ENCODE data around the gene PJA2. TPM values are rescaled to one million over a fixed set of nuclear protein-coding genes. Genes with fewer than 3 reads are reported as not detected.
"Not testable (repeated sequence)": the region's sequence is repeated elsewhere in the genome, so short reads cannot be mapped to it uniquely, and the experiment has no call there.

PJA2 gene
- polyA plus RNA-seq, 3 donors from 2014 or later, result 54.1 to 84.0 (median 73.1) TPM

DNA sequence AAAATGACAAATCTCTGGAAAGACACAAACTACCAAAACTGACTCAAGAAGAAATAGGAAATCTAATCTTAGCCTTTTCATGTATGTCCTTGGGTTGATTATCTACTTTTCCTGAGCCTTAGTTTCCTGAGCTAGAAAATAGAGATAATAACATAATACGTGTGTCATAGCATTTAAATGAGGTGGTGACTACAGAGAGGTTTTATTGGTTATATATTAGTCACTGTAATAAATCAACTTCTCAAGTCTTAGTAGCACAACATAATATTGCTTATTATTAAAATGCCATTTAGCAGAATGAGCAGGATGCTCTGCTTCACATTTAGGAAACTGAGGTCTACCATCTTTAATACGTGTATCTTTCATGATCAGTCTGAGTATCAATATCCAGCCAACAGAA lies 7.1 kb upstream of the PJA2 start:
- H3K9me3 Mint-ChIP-seq, result peaks cover 0 to 5% (median 0%) of the 10 kb centered on the region in 6 donors
- no peak for DNase-seq
- H3K4me3 Mint-ChIP-seq, result no peak overlapping the region
- no peak overlapping the region for H3K27ac Mint-ChIP-seq
- H3K27me3 Mint-ChIP-seq (ENCODE audit: low read depth in 3 of 3), result peaks cover 0 to 5% (median 2%) of the 10 kb centered on the region in 3 donors
- peaks cover 0 to 14% of the 10 kb centered on the region in 2 donors for H3K4me1 Mint-ChIP-seq
- peaks cover 3 to 5% (median 4%) of the 10 kb centered on the region in 3 donors for H3K36me3 Mint-ChIP-seq

DNA sequence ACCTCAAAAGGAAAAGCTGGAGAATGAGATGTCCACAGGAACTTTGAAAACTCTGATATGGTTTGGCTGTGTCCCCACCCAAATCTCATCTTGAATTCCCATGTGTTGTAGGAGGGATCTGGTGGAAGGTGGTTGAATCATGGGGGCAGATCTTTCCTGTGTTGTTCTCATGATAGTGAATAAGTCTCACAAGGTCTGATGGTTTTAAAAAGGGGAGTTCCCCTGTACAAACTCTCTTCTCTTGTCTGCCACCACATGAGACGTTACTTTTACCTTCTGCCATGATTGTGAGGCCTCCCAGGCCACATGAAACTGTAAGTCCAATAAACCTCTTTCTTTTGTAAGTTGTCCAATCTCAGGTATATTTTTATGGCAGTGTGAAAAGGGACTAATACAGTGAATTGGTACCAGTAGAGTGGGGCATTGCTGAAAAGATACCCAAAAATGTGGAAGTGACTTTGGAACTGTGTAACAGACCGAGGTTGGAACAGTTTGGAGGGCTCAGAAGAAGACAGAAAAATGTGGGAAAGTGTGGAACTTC lies 4.2 kb upstream of the PJA2 start:
- H3K36me3 Mint-ChIP-seq, H3K4me3 Mint-ChIP-seq, DNase-seq, H3K27ac Mint-ChIP-seq, H3K9me3 Mint-ChIP-seq: not testable (repeated sequence)
- Mint-ChIP-seq H3K4me1 (peaks cover 12 to 31% of the 10 kb centered on the region in 2 donors), H3K27me3 (ENCODE audit: low read depth in 3 of 3) (peaks cover 17 to 22% (median 19%) of the 10 kb centered on the region in 3 donors)

DNA sequence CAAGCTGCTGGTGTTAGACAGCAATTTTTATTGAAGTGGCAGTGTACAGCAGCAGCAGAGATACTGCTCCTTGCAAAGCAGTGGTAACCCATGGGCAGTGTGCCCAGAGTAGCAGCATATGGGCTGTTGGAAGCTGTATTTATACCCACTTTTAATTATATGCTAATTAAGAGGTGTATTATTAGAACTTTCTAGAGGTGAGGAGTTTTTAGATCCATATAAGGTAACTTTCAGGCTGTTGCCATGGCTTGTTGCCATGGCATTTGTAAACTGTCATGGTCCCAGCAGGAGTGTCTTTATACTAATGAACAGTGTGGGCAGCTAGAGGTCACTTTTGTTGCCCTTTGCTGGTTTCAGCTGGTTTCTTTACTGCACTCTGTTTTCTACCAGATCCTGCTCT lies 3.7 kb upstream of the PJA2 start:
- H3K9me3 Mint-ChIP-seq, result peaks cover 0 to 5% (median under 1%) of the 10 kb centered on the region in 6 donors
- peaks cover 20 to 27% (median 22%) of the 10 kb centered on the region in 3 donors for H3K27me3 Mint-ChIP-seq (ENCODE audit: low read depth in 3 of 3)
- no peak for DNase-seq
- peaks cover 3 to 5% (median 4%) of the 10 kb centered on the region in 3 donors for H3K36me3 Mint-ChIP-seq
- H3K27ac Mint-ChIP-seq, result no peak overlapping the region
- H3K4me3 Mint-ChIP-seq, result no peak overlapping the region
- peaks cover 15 to 37% of the 10 kb centered on the region in 2 donors for H3K4me1 Mint-ChIP-seq

DNA sequence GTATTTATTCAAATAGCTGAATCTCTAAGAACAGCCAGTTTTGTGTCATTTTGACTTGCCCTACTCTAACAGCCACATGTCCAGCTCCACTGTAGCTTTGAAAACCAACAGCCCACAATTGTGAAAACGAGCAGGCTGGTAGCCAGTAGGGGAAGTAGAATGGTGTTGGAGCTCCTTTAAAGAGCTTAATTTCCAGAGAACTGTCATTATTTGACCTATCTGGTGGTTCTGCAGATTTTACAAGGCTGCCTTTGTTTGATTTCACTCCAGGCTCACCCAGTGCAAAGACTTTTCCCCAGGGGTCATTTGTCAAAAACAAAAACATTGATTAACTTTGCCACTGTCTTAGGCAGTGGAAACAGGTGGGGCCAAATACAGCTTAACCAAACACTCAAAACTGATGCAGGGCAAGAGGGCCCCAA lies 3.2 kb upstream of the PJA2 start:
- DNase-seq, result no peak
- H3K27me3 Mint-ChIP-seq (ENCODE audit: low read depth in 3 of 3), result peaks cover 20 to 29% (median 22%) of the 10 kb centered on the region in 3 donors
- peaks cover 0 to 5% (median under 1%) of the 10 kb centered on the region in 6 donors for H3K9me3 Mint-ChIP-seq
- no peak overlapping the region for H3K4me3 Mint-ChIP-seq
- peaks cover 3 to 5% (median 4%) of the 10 kb centered on the region in 3 donors for H3K36me3 Mint-ChIP-seq
- H3K27ac Mint-ChIP-seq, result peak overlapping the region in 1 of 6 donors; percentile 68
- H3K4me1 Mint-ChIP-seq, result peaks cover 18 to 41% of the 10 kb centered on the region in 2 donors

DNA sequence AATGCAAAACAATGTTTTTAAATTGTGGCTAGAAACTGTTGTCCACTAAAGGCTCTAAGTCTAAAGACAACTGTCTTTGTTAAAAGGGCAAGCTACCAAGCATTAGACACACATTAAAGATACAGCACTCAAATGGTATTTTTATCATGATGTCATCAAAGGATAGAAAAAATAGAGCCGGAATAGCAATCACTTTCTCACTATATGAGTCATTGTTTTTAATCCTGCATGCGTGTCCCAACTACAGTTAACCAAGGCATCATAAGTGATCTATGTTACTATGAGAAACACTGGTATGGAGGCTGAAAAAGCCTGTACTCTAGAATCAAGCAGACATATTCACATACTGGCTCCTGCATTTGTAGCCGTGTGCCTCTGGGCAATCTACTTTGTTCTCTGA lies 1.9 kb upstream of the PJA2 start:
- no peak overlapping the region for H3K4me3 Mint-ChIP-seq
- peaks cover 31 to 55% of the 10 kb centered on the region in 2 donors for H3K4me1 Mint-ChIP-seq
- no peak for DNase-seq
- peaks cover 20 to 29% (median 22%) of the 10 kb centered on the region in 3 donors for H3K27me3 Mint-ChIP-seq (ENCODE audit: low read depth in 3 of 3)
- H3K36me3 Mint-ChIP-seq, result peaks cover 3 to 5% (median 4%) of the 10 kb centered on the region in 3 donors
- H3K27ac Mint-ChIP-seq, result peak overlapping the region in 2 of 6 donors; percentile 54 to 100
- H3K9me3 Mint-ChIP-seq, result peaks cover 0 to 5% (median under 1%) of the 10 kb centered on the region in 6 donors

DNA sequence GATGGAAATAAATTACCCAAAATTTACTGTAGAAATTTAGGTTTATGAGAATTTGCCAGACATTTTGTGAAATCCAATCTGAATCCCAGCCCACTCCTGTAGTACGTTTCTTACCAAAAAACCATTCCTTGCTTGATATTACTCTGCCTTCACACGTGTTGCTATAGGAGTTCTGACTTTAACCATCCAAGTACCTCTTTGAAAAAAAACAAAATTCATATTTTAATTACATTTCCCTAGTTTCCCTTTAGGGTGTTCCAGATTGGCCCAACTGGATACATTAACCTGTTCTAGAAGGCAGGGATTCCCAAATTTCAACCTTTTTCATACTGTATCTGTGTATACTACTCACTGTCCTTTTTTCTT lies 1.4 kb upstream of the PJA2 start:
- H3K4me3 Mint-ChIP-seq, result peak overlapping the region; percentile 95 to 99 (median 97)
- peaks cover 20 to 26% (median 22%) of the 10 kb centered on the region in 3 donors for H3K27me3 Mint-ChIP-seq (ENCODE audit: low read depth in 3 of 3)
- peaks cover 36 to 60% of the 10 kb centered on the region in 2 donors for H3K4me1 Mint-ChIP-seq
- peaks cover 0 to 5% (median under 1%) of the 10 kb centered on the region in 6 donors for H3K9me3 Mint-ChIP-seq
- no peak for DNase-seq
- H3K27ac Mint-ChIP-seq, result peak overlapping the region; percentile 98 to 100 (median 100)
- peaks cover 3 to 5% (median 4%) of the 10 kb centered on the region in 3 donors for H3K36me3 Mint-ChIP-seq

DNA sequence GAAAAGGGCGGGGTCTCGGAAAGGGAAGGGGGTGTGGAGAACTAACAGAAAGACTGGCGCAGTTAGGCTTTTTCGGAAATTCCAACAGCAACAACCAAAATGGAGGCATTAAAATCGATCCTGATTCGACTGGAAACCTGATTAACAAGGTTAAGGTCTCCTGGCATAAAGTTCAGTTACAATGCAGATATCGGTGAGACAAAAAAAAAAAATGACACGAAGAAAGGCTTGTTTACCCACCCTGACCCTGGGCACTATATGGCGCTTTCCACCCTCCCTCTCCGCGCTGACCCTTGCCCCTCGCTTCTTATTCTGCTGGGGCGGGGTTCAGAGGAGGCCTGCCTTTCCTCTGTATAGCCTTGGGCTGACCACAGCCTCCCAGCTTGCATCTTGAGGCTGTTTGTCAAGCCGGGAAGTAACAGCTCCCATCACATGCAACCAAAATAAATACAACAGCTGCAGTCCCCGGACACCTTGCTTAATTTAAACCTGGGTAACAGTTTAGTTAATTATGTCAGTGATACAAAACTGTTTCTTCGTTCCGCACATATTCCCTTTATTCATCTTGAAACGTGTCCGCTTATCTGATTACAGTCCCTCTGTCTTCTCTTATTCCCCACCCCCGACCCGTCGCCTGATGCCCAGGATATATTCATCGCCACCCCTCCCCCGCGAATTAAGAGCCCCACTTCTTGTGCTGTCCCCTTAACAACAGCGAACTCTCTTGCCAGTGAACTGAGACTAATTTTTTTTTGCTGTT lies 795 bp upstream of the PJA2 start:
- Mint-ChIP-seq H3K4me3 (peak overlapping the region; percentile 95 to 99 (median 97)), H3K27ac (peak overlapping the region; percentile 98 to 100 (median 100)), H3K9me3 (peaks cover 0 to 5% (median under 1%) of the 10 kb centered on the region in 6 donors), H3K4me1 (peaks cover 40 to 66% of the 10 kb centered on the region in 2 donors), H3K27me3 (ENCODE audit: low read depth in 3 of 3) (peaks cover 20 to 25% (median 22%) of the 10 kb centered on the region in 3 donors), H3K36me3 (peaks cover 3 to 5% (median 4%) of the 10 kb centered on the region in 3 donors)
- DNase-seq, result peak in 1 of 3 donors; percentile 67

DNA sequence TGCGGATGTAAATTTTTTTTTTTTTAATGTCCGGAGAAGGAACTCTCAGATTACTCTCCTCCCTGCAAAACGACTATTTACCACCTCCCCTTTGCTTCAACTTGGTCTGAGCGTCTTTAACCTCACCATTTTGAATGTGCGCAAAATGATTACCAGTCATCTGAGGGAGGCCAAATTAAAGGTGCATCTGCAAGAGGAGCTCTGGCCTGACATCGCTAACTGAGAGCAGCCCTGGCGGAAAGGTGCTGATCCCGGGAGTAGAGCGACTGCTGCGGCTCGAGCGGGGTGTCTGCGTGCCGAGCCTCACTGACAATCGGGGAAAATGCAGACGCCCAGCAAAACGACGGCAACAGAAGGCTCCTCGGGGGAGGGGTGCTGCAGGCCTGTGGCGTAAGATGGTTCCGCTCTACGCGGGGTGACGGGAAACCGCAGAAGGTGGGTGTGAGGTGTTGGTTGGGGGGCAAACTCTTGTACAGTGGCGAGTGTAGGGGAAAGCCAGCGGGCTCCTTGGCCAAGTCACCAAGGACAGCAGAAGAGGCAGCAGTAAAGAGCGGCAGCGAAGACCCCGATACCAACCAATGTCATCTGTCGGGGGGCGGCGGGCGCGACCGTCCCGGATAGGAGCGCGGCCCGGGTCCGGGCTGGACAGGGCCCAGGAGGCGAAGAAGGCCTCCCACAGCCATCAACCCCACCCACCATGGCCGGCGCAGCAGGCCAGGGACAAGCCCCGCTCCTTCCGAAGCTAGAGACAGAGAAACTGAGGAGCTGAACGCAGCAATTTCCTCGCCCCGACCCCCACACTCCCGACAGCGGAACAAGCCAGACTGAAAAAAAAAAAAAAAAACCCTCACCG lies 557 bp downstream of the PJA2 start:
- DNase-seq, result peak; percentile 93 to 94 (median 93)
- Mint-ChIP-seq H3K27ac (peak overlapping the region; percentile 98 to 100 (median 100)), H3K36me3 (peaks cover under 1 to 3% (median 1%) of the 10 kb centered on the region in 3 donors), H3K9me3 (peaks cover 0 to 2% (median 0%) of the 10 kb centered on the region in 6 donors), H3K4me1 (peaks cover 51 to 77% of the 10 kb centered on the region in 2 donors), H3K4me3 (peak overlapping the region; percentile 95 to 99 (median 97)), H3K27me3 (ENCODE audit: low read depth in 3 of 3) (peaks cover 20 to 25% (median 25%) of the 10 kb centered on the region in 3 donors)

DNA sequence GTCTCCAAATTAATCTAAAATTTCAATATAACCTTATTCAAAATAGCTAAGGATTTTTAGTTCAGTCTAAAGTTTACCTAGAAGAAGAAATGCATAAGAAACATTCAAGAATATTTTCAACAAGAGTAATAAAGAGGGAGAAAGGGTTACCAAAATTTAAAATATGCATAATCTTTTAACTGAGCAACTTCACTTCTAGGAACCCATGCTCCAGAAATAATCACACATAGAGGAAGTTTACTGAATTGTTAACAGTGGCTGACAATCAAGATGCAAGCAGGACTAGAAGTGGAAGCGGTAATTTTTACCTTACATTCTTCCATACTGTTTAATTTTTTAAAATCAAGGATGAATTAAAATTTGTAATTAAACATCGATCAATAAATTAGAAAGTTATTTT lies 1.9 kb downstream of the PJA2 start:
- no peak for DNase-seq
- Mint-ChIP-seq H3K36me3 (peaks cover under 1 to 8% (median 7%) of the 10 kb centered on the region in 3 donors), H3K4me1 (peaks cover 60 to 81% of the 10 kb centered on the region in 2 donors), H3K9me3 (peaks cover 0 to 2% (median 0%) of the 10 kb centered on the region in 6 donors), H3K4me3 (peak overlapping the region; percentile 95 to 99 (median 97)), H3K27me3 (ENCODE audit: low read depth in 3 of 3) (peaks cover 20 to 25% (median 25%) of the 10 kb centered on the region in 3 donors), H3K27ac (peak overlapping the region; percentile 98 to 100 (median 100))

DNA sequence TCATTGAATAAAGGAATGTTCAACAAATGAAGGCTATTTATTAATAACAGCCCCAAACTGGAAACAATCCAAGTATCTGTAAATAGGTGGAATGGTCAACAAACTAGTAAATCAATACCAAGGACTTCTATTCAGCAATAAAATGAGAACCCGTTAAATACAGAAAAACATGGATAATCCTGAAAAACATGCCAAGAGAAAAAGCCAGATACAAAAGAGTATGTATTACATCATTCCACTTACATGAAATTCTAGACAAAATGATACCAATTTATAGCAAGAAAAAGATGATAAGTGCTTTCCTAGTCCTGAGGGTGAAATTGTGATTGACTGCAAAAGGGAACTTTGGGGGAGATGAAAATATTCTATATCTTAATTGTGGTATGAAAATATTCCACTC lies 3.1 kb downstream of the PJA2 start:
- H3K27me3 Mint-ChIP-seq (ENCODE audit: low read depth in 3 of 3), result peaks cover 20 to 25% (median 25%) of the 10 kb centered on the region in 3 donors
- DNase-seq, result no peak
- peaks cover 72 to 90% of the 10 kb centered on the region in 2 donors for H3K4me1 Mint-ChIP-seq
- peaks cover 0 to 2% (median 0%) of the 10 kb centered on the region in 6 donors for H3K9me3 Mint-ChIP-seq
- H3K4me3 Mint-ChIP-seq, result peak overlapping the region; percentile 7 to 98 (median 49)
- peaks cover 4 to 11% (median 10%) of the 10 kb centered on the region in 3 donors for H3K36me3 Mint-ChIP-seq
- peak overlapping the region; percentile 5 to 100 (median 66) for H3K27ac Mint-ChIP-seq

DNA sequence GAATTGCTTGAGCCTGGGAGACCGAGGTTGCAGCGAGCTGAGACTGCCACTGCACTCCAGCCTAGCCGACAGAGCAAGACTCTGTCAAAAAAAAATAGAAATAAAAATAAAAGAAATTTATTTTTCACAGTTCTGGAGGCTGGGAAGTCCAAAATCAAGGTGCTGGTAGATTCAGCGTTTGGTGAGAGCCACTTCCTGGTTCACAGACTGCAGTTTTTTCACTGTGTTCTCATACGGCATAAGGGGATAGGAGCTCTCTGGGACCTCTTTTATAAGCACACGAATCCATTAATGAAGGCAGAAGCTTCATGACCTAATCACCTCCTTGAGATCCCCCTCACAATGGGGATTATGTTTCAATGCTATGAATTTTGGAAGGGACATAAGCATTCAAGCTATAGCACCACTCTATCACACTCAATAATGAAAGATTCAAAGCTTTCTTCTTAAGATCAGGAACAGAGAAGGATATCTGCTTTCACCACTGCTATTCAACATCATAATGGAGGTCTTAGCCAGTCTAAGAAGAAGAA lies 5.3 kb downstream of the PJA2 start:
- Mint-ChIP-seq H3K27ac (peak overlapping the region; percentile 79 to 92 (median 82)), H3K4me3 (peak overlapping the region in 4 of 5 donors; percentile 54 to 72 (median 60))

DNA sequence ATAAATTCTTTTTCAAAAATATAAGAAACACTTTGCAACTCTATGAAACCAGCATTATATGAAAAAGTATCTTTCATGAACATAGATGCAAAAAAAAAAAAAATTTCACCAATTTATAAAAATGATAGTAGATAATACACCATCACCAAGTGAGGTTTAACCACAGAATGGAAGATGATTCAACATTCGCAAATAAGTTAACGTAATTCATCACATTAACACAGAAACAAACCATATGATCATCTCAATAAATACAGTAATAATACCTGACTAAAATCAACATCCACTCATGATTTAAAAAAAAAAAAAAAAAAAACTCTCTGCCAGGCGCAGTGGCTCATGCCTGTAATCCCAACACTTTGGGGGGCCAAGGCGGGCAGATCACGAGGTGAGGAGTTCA lies 6.3 kb downstream of the PJA2 start:
- peaks cover 87 to 97% of the 10 kb centered on the region in 2 donors for H3K4me1 Mint-ChIP-seq
- peaks cover 0 to 2% (median 0%) of the 10 kb centered on the region in 6 donors for H3K9me3 Mint-ChIP-seq
- peak overlapping the region; percentile 20 to 60 (median 48) for H3K4me3 Mint-ChIP-seq
- H3K27ac Mint-ChIP-seq, result peak overlapping the region; percentile 33 to 81 (median 73)
- H3K36me3 Mint-ChIP-seq, result peaks cover 10 to 17% (median 10%) of the 10 kb centered on the region in 3 donors
- no peak for DNase-seq
- H3K27me3 Mint-ChIP-seq (ENCODE audit: low read depth in 3 of 3), result peaks cover 0 to 3% (median 1%) of the 10 kb centered on the region in 3 donors

More for the DNA sequence above, 5.3 kb downstream of the PJA2 start:
- peak in 1 of 3 donors; percentile 19 for DNase-seq
- Mint-ChIP-seq H3K36me3 (peaks cover 8 to 15% (median 10%) of the 10 kb centered on the region in 3 donors), H3K27me3 (ENCODE audit: low read depth in 3 of 3) (peaks cover 8 to 12% (median 11%) of the 10 kb centered on the region in 3 donors), H3K9me3 (peaks cover 0 to 2% (median 0%) of the 10 kb centered on the region in 6 donors), H3K4me1 (peaks cover 85 to 98% of the 10 kb centered on the region in 2 donors)

All from immature natural killer cell (primary cell).